ENCODE measurements around the gene USP50.
"Not testable (repeated sequence)": the region's sequence is repeated elsewhere in the genome, so short reads cannot be mapped to it uniquely, and the experiment has no call there.

The USP50 gene

DNA sequence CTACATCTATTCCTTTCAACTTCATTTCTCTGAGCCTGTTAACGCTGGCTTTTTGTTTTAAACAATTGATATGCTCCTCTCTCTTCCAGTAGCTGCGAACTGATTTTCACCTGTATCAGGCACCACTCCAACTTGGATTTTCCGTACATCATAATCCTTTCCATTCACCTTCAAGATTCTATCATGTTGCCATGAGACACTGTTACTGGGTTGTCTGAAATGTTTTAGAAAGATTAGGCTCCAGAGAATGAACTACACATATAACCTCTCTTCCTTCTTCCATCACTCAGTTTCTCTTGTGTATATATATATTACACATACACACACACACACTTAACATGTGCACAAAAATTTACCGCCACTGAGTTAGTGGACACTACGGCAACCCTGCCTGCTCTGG, at the start of gene USP50:
Gene USP50, minus strand, starts transcription at position 101 of the 400 bp plus-strand sequence. CDS start 141 bp downstream, outside the sequence.
- DNase-seq (ENCODE audit: low read depth), result no peak

- DNase-seq (ENCODE audit: low read depth), result no peak
Measured at GRCh38 chr15:50594311-50594710, 47.8 kb upstream of the USP50 start.

- no peak for DNase-seq (ENCODE audit: low read depth)
Measured at GRCh38 chr15:50593761-50594160, 47.3 kb upstream of the USP50 start.

GRCh38 chr15:50590288-50590687, 43.8 kb upstream of the USP50 start:
- no peak for DNase-seq (ENCODE audit: low read depth)

DNA sequence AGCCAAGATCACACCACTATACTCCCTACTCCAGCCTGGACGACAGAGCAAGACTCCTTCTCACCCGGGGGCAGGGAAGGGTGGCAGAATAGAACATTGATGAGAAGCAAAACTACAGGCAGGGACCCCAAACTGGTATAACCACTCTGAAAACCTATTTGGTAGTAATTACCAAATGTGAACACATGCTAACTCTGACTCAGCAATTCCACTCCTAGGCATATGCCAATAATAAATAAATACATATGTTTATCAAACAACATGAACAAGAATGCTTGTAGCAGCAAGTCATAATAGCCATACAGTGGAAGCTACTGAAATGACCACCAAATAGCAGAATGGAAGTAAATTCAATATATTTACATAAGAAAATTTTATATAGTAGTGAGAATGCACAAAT, 31.0 kb upstream of the USP50 start:
- no peak for DNase-seq (ENCODE audit: low read depth)

DNA sequence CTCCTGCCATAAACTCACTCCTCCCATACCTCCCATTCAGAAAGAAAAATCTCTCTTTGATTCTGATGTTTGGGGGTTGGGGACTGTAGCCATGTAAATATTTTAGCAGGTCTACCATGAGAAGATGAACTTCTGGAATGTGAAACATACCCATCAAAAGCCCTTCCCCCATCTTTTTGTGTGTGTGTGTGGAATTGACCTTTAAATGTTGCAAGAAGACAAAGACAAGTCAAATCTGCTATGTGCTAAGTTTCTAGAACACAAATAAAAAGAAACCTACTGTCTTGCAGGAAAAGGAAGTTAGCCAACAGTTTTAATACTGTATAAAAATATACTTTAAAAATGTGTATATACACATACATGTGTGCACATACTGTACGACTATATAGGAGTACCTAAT, 29.7 kb upstream of the USP50 start:
- no peak for DNase-seq (ENCODE audit: low read depth)

GRCh38 chr15:50573842-50574241, 27.4 kb upstream of the USP50 start:
- DNase-seq (ENCODE audit: low read depth), result not testable (repeated sequence)

GRCh38 chr15:50563756-50564155, 17.3 kb upstream of the USP50 start:
- DNase-seq (ENCODE audit: low read depth), result no peak

- no peak for DNase-seq (ENCODE audit: low read depth)
Measured at GRCh38 chr15:50562735-50563640, 16.5 kb upstream of the USP50 start.

GRCh38 chr15:50558012-50558411, 11.5 kb upstream of the USP50 start:
- no peak for DNase-seq (ENCODE audit: low read depth)

DNA sequence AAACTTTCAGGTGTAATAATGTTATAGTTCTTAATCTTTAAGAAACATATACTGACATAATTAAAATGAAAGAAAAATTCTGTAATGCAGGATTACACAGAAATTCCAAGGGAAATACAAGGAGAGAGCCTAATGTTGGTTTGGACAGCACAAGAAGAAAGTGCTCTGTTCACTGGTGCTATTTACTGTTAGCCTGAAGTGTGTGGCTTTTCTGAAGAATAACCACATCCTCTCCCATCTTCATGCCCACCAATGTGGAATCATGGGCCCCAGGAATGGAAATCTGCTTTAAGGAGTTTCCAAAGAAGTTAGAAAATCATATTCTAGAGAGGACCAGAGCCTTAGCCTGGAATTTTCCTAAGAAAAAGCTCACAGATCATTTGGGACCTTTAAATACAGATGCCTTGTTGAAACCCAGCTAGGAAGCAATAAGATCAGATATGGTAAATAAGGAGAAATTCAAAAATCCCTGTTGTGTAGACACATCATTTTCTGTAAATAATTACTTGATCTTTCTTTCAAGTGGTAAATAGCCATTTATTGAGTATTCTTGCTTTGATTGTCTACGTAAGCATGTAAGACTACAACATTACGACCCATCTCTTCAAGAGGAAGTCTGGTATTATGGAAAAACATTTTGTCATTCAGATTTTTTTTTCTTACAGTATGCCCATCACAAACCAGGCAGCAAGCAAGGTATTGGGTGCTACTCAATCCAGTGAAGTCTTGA, 10.3 kb upstream of the USP50 start:
- DNase-seq (ENCODE audit: low read depth), result no peak

DNA sequence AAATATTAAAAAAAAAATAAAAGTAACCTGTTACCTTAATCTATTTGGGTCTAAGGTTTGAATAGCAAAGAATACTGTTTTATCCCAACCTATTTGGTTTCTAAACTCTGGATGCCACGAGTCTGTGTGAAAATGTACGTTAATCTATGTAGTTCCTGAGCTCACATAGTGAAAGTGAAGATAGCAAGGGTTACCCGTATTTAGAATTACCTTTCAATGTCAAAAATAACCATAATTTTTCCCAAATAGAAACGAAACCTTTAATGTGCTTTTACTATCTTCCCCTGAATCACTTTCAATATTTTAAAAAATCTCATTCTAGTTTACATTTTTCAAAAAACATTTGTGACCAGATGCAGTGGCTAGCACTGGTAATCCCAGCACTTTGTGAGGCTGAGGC, 5.8 kb upstream of the USP50 start:
- DNase-seq (ENCODE audit: low read depth), result no peak

GRCh38 chr15:50549326-50549725, 2.9 kb upstream of the USP50 start:
- DNase-seq (ENCODE audit: low read depth), result no peak

GRCh38 chr15:50544368-50544767, 2.1 kb downstream of the USP50 start:
- DNase-seq (ENCODE audit: low read depth), result no peak

- DNase-seq (ENCODE audit: low read depth), result no peak
Measured at GRCh38 chr15:50543556-50543955, 2.9 kb downstream of the USP50 start.

DNA sequence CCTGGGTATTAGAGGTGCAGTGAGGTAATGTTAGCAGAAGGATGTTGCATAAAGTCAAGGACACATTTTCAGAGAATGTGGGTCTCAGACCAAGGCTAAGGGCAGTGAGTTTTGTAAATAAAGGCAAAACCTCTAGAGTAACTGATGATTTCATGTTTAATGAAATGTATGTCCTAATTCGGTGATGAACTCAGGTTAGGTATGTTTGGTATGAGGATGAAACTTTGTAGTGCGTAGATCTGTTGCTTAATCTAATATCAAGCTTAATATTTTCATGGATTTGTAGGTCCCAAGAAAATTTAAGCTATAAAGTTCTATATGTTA, 3.6 kb downstream of the USP50 start:
- no peak for DNase-seq (ENCODE audit: low read depth)

DNA sequence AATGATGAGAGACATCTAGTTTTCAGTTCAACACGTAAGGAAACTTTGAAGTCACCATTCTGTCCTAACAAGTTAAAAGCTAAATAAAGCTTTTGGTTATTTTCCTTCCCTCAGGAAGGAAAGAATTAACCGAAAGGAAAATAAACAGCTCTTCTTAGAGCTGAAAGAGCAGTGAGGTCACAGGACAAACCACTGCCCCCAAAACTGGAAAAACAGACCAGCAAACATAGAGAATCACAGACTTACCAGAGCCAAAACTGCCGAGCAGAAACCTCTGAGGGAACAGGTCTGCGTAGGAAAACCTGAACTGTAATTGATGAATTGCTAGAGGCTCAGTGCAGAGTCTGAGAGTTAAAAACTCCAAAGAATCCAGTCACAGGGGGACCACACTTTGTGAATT, 14.7 kb downstream of the USP50 start:
- DNase-seq (ENCODE audit: low read depth), result no peak

DNA sequence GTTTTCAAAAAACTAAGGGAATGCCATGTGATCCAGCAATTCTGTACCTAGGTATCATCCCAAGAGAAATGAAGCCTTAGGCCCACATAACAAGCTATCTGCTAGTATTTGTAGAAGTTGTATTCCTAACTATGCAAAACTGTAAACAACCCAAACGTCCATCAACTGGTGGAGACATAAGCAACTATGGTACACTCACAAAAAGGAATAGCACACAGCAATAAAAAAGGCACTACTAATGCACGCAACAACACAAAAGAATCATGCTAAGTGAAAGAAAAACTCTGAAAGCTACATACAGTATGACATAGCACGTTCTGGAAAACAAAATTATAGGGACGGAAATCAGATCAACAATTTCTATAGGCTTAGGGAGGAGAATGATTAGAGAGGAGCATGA, 15.3 kb downstream of the USP50 start:
- DNase-seq (ENCODE audit: low read depth), result no peak

- no peak for DNase-seq (ENCODE audit: low read depth)
Measured at GRCh38 chr15:50523851-50524251, 22.6 kb downstream of the USP50 start.

DNA sequence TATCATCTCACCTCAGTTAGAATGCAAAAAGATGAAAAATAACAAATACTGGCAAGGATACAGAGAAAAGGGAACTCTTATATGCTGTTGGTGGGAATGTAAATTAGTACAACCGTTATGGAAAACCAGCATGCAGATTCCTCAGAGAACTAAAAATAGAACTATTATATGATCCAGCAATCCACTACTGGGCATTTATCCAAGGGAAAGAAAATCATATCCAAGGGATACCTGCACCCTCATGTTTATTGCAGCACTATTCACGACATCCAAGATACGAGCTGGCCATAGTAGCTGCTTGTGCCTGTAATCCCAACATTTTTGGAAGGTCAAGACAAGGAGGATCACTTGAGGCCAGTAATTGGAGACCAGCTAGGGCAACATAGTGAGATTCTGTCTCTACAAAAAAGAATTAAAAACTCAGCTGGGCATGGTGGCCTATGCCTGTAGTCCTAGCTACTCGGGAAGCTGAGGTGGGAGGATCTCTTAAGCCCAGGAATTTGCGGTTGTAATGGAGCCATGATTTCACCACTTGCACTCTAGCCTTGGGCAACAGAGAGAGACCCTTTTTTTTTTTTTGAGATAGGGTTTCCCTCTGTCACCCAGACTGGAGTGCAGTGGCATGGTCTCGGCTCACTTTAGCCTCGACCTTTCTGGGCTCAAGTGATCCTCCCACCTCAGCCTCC, 26.6 kb downstream of the USP50 start:
- no peak for DNase-seq (ENCODE audit: low read depth)

DNA sequence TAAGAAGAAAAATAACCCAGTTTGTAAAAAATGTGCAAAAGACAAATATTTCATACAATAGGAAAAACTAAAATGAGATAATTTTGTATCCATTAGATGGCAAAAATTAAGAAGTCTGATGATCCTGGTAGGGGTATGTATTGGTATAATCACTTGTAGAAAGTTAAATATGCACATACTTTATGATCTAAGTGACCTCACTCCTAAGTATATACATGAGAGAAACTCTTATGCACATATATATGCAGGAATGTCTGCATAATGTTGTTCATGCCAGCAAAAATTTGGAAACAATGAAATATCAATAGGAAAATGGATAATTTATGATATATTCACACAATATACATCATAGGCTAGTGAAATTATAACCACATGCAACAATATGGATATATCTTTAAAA, 33.5 kb downstream of the USP50 start:
- DNase-seq (ENCODE audit: low read depth), result no peak

DNA sequence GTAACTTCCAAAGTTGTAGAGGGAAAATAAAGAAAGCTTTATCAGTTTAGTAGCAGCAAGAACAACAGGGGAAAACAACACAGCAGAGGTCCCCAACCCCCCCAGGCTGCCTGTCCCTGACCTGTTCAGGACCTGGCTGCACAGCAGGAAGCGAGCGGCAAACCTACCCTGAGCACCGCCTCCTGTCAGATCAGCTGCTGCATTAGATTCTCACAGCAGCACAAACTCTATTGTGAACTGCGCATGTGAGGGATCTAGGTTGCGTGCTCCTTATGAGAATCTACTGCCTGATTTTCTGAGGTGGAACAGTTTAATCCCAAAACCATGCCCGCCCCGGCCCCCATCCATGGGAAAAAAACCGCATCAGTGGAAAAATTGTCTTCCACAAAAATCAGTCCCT, 40.3 kb downstream of the USP50 start:
- no peak for DNase-seq (ENCODE audit: low read depth)

- not testable (repeated sequence) for DNase-seq (ENCODE audit: low read depth)
Measured at GRCh38 chr15:50505656-50506055, 40.8 kb downstream of the USP50 start.
